ENCODE data around the gene ELOVL7. TPM values are rescaled to one million over a fixed set of nuclear protein-coding genes. Genes with fewer than 3 reads are reported as not detected.
"Not testable (repeated sequence)": the region's sequence is repeated elsewhere in the genome, so short reads cannot be mapped to it uniquely, and the experiment has no call there.

The ELOVL7 gene
- total RNA-seq, 4 donors from 2014 or later, result 2.4 to 13.1 (median 4.4) TPM

DNA sequence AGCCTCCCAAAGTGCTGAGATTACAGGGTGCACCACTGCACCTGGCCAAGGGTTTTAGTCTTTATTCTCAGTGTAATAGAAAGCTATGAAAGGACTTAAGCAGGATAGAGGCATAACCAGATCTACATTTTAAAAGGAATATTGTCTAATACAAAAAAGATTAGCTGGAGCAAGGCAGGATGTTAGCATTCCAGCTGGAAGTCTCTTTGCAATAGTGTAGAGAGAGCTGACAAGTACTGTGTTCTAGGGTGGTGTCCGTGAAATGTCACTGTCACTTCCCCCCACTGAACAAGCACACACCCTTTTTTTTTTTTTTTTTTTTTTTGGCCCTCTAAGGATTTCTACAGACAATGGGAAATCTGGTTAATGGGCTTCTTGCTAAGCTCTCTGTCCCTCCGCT lies 119.9 kb downstream of the ELOVL7 start:
- no peak overlapping the region for H3K4me3 ChIP-seq
- no peak for ATAC-seq
- no peaks in the 10 kb centered on the region for H3K36me3 ChIP-seq
- no peak overlapping the region for H3K27ac ChIP-seq
- TF ChIP-seq POLR2AphosphoS5 (IDR thresholded peaks at IDR 0.05) (no peak), EP300 (IDR thresholded peaks at IDR 0.05) (no peak), POLR2A (IDR thresholded peaks at IDR 0.05) (no peak)
- TF ChIP-seq, protein P1, sequence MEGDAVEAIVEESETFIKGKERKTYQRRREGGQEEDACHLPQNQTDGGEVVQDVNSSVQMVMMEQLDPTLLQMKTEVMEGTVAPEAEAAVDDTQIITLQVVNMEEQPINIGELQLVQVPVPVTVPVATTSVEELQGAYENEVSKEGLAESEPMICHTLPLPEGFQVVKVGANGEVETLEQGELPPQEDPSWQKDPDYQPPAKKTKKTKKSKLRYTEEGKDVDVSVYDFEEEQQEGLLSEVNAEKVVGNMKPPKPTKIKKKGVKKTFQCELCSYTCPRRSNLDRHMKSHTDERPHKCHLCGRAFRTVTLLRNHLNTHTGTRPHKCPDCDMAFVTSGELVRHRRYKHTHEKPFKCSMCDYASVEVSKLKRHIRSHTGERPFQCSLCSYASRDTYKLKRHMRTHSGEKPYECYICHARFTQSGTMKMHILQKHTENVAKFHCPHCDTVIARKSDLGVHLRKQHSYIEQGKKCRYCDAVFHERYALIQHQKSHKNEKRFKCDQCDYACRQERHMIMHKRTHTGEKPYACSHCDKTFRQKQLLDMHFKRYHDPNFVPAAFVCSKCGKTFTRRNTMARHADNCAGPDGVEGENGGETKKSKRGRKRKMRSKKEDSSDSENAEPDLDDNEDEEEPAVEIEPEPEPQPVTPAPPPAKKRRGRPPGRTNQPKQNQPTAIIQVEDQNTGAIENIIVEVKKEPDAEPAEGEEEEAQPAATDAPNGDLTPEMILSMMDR (IDR thresholded peaks at IDR 0.05), result no peak
- no peaks in the 10 kb centered on the region for H3K9me3 ChIP-seq
- 42% methylated on average over 1 of the region's 2 CpGs; no CpG with 5 or more reads in 1 of the 2 donors for WGBS, 2 donors (ENCODE audit: low coverage in 1 of 2)
- no peaks in the 10 kb centered on the region for H3K4me1 ChIP-seq
- peaks cover 5% of the 10 kb centered on the region for H3K27me3 ChIP-seq

DNA sequence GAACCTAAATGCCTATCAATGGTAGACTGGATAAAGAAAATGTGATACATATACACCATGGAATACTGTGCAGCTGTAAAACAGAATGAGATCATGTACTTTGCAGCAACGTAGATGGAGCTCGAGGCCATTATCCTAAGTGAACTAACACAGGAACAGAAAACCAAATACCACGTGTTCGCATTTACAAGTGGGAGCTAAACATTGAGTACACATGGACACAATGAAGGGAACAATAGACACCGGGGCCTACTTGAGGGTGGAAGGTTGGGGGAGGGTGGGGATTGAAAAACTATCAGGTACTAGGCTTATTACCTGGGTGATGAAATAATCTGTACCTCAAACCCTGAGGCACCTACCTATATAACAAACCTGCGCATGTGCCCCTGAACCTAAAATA lies 121.7 kb downstream of the ELOVL7 start:
- H3K36me3 ChIP-seq, result no peaks in the 10 kb centered on the region
- ATAC-seq, result no peak
- TF ChIP-seq POLR2AphosphoS5 (IDR thresholded peaks at IDR 0.05) (no peak), EP300 (IDR thresholded peaks at IDR 0.05) (no peak), POLR2A (IDR thresholded peaks at IDR 0.05) (no peak)
- TF ChIP-seq, protein P1 (IDR thresholded peaks at IDR 0.05), result no peak
- no peaks in the 10 kb centered on the region for H3K27me3 ChIP-seq
- 65 to 71% methylated on average over 5 to 6 of the region's 6 CpGs for WGBS, 2 donors (ENCODE audit: low coverage in 1 of 2)
- H3K4me1 ChIP-seq, result no peaks in the 10 kb centered on the region
- H3K9me3 ChIP-seq, result no peaks in the 10 kb centered on the region
- H3K4me3 ChIP-seq, result no peak overlapping the region
- no peak overlapping the region for H3K27ac ChIP-seq

DNA sequence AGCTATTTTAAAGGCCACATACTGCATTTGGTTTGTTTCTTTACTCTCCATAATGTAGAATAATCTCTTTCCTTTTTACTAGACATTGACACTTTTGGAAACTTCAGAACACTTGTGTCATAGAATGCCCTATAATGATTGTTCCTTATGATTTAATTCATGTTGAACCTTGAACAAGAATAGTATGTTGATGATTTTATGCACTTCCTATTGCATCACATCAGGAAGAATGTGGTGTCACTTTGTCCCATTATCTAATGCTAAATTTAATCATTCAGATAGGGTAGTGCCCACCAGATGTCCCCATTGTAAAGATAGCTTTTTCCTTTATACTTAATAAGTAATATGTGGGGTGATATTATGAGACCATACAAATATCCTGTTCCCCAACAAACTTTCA lies 124.7 kb downstream of the ELOVL7 start:
- no peaks in the 10 kb centered on the region for H3K27me3 ChIP-seq
- peaks cover 0 to 5% (median 0%) of the 10 kb centered on the region in 3 donors for H3K9me3 ChIP-seq
- TF ChIP-seq POLR2AphosphoS5 (IDR thresholded peaks at IDR 0.05) (no peak), POLR2A (IDR thresholded peaks at IDR 0.05) (no peak), EP300 (IDR thresholded peaks at IDR 0.05) (no peak)
- TF ChIP-seq, protein P1 (IDR thresholded peaks at IDR 0.05), result no peak
- no peak overlapping the region for H3K27ac ChIP-seq
- ATAC-seq, result no peak
- no peak overlapping the region for H3K4me3 ChIP-seq
- no peaks in the 10 kb centered on the region for H3K4me1 ChIP-seq
- H3K36me3 ChIP-seq, result no peaks in the 10 kb centered on the region

DNA sequence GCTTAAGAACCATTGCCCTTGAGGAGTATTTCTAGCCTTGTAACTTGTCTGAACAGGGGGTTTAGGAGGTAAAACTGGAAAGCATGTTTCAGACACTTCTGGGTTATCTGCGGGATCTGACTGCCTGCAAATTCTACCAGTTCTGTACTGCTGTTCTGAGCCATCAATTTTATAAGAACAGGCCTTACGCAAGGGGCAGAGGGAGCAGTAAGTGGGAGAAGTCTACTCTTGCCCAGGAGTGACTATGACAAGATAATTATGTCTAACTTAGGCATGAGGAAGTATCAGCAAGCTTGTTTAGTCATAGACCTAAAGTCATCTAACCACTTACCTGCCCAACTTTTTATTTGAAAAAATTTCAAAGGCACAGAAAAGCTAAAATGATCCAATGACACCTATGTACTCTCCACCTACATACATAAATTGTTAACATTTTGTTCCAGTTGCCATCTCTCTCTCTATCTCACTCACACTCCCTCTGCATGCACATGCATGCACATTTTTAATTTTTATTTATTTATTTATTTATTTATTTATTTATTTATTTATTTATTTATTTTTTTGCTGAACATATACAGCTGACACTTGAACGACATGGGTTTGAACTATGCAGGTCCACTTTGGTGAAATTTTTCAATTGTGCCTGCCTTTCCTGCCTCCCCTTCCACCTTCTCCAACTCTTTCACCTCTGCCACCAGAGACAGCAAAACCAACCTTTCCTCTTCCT lies 125.7 kb downstream of the ELOVL7 start:
- H3K9me3 ChIP-seq, result peaks cover 0 to 5% (median 0%) of the 10 kb centered on the region in 3 donors
- 94 to 97% methylated on average over 3 of the region's 3 CpGs for WGBS, 2 donors (ENCODE audit: low coverage in 1 of 2)
- H3K4me1 ChIP-seq, result no peaks in the 10 kb centered on the region
- H3K27ac ChIP-seq, result no peak overlapping the region
- no peaks in the 10 kb centered on the region for H3K36me3 ChIP-seq
- H3K4me3 ChIP-seq, result no peak overlapping the region
- TF ChIP-seq, protein P1 (IDR thresholded peaks at IDR 0.05), result no peak
- TF ChIP-seq POLR2AphosphoS5 (IDR thresholded peaks at IDR 0.05) (no peak), EP300 (IDR thresholded peaks at IDR 0.05) (no peak), POLR2A (IDR thresholded peaks at IDR 0.05) (no peak)
- no peak for ATAC-seq
- H3K27me3 ChIP-seq, result no peaks in the 10 kb centered on the region

DNA sequence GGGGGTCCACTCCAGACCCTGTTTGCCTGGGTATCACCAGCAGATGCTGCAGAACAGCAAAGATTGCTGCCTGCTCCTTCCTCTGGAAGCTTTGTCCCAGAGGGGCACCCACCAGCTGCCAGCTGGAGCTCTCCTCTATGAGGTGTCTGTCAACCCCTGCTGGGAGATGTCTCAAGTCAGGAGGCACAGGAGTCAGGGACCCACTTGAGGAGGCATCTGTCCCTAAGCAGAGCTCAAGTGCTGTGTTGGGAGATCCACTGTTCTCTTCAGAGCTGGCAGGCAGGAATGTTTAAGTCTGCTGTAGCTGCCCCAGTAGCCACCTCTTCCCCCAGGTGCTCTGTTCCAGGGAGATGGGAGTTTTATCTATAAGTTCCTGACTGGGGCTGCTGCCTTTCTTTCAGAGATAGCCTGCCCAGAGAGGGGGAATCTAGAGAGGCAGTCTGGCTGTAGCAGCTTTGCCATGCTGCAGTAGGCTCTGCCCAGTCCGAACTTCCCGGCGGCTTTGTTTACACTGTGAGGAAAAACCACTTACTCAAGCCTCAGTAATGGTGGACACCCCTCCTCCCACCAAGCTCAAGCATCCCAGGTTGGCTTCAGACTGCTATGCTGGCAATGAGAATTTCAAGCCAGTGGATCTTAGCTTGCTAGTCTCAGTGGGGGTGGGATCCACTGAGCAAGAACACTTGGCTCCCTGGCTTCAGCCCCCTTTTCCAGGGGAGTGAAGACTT lies 128.7 kb downstream of the ELOVL7 start:
- not testable (repeated sequence) for ATAC-seq
- no CpG with 5 or more reads among the region's 3 CpGs for WGBS, 2 donors (ENCODE audit: low coverage in 1 of 2)

More for the DNA sequence above, 128.7 kb downstream of the ELOVL7 start:
- not testable (repeated sequence) for H3K36me3 ChIP-seq, H3K9me3 ChIP-seq, H3K4me3 ChIP-seq, H3K27ac ChIP-seq, H3K4me1 ChIP-seq, H3K27me3 ChIP-seq
